ENCODE measurements around the gene FTCD. TPM values are rescaled to one million over a fixed set of nuclear protein-coding genes. Genes with fewer than 3 reads are reported as not detected.

Gene FTCD
- total and polyA plus RNA-seq, 2 donors (not counting 3 experiments of a cell fraction or from before 2014, with no cell fraction given), result 0.06 to 1.2 TPM

- no peak overlapping the region for H3K4me2 ChIP-seq (ENCODE audit: insufficient read depth, low read length)
- no peaks in the 10 kb centered on the region for H4K20me1 ChIP-seq (replicated peaks; ENCODE audit: control insufficient read depth, extremely low read depth, insufficient read depth, low read length)
- no peaks in the 10 kb centered on the region for H3K4me1 ChIP-seq (ENCODE audit: control insufficient read depth, extremely low read depth, insufficient read depth, low read length)
- H3K9ac ChIP-seq (replicated peaks; ENCODE audit: extremely low read depth, insufficient read depth, low read length), result no peak overlapping the region
- no peak overlapping the region for H3K27ac ChIP-seq (ENCODE audit: insufficient read depth, low read depth, low read length)
- intact Hi-C loops (cut with micrococcal nuclease) (no loop called here), dilution Hi-C loops (cut with MboI; ENCODE audit: extremely low pct_ligation_motif_present, low sequenced_read_pairs) (no loop called here)
- no TSS peak for BruUV-seq (replicated peaks)
- no peak overlapping the region for H3K4me3 ChIP-seq (replicated peaks in 1 of 3; ENCODE audit: insufficient read depth in 1 of 3, low read depth in 1 of 3, low read length in 3 of 3)
- DNase-seq (ENCODE audit: low read depth, low spot score) (no peak), FAIRE-seq (no peak)
- H3K27me3 ChIP-seq (ENCODE audit: control insufficient read depth in 2 of 2, insufficient read depth in 2 of 2, low read length in 2 of 2), result no peaks in the 10 kb centered on the region
- H3K79me2 ChIP-seq (ENCODE audit: control insufficient read depth, insufficient read depth, low read length), result no peaks in the 10 kb centered on the region
- ChIA-PET POLR2A (no interaction called here), CTCF (no interaction called here)
- no peaks in the 10 kb centered on the region for H3K9me1 ChIP-seq (replicated peaks; ENCODE audit: control insufficient read depth, extremely low read depth, insufficient read depth, low read length)
- H3K9me3 ChIP-seq (replicated peaks; ENCODE audit: control insufficient read depth, insufficient read depth, low read length), result no peaks in the 10 kb centered on the region
- no peaks in the 10 kb centered on the region for H3K36me3 ChIP-seq (ENCODE audit: control insufficient read depth in 2 of 2, extremely low read depth in 1 of 2, insufficient read depth in 2 of 2, low read length in 2 of 2)
- no peak overlapping the region for H2AFZ ChIP-seq (ENCODE audit: low read depth, low read length)
- no peak for TF ChIP-seq JUN (IDR thresholded peaks at IDR 0.05; ENCODE audit: borderline replicate concordance, insufficient read depth, insufficient read length, low read depth)
- TF ChIP-seq GATA2 (IDR thresholded peaks at IDR 0.05; ENCODE audit: insufficient read depth, insufficient read length, low read depth, low read length), result no peak
- no peak for TF ChIP-seq MYC (IDR thresholded peaks at IDR 0.05; ENCODE audit: low read depth, low read length)
- no peak for TF ChIP-seq POLR2AphosphoS5 (IDR thresholded peaks at IDR 0.05; ENCODE audit: insufficient read depth, low read depth, low read length)
- no peak for TF ChIP-seq FOS (IDR thresholded peaks at IDR 0.05; ENCODE audit: borderline replicate concordance, insufficient read depth, low read length)
- TF ChIP-seq POLR2A (IDR thresholded peaks at IDR 0.05; ENCODE audit: low read depth, low read length), result no peak
Measured at GRCh38 chr21:46115441-46116188, 39.8 kb downstream of the FTCD start.

GRCh38 chr21:46114963-46115362 lies 40.4 kb downstream of the FTCD start:
- Histone ChIP-seq H3K27me3 (ENCODE audit: control insufficient read depth in 2 of 2, insufficient read depth in 2 of 2, low read length in 2 of 2) (no peaks in the 10 kb centered on the region), H3K27ac (ENCODE audit: insufficient read depth, low read depth, low read length) (no peak overlapping the region), H3K36me3 (ENCODE audit: control insufficient read depth in 2 of 2, extremely low read depth in 1 of 2, insufficient read depth in 2 of 2, low read length in 2 of 2) (no peaks in the 10 kb centered on the region), H3K4me1 (ENCODE audit: control insufficient read depth, extremely low read depth, insufficient read depth, low read length) (no peaks in the 10 kb centered on the region), H3K4me2 (ENCODE audit: insufficient read depth, low read length) (no peak overlapping the region), H3K4me3 (replicated peaks in 1 of 3; ENCODE audit: insufficient read depth in 1 of 3, low read depth in 1 of 3, low read length in 3 of 3) (no peak overlapping the region), H4K20me1 (replicated peaks; ENCODE audit: control insufficient read depth, extremely low read depth, insufficient read depth, low read length) (no peaks in the 10 kb centered on the region), H3K9ac (replicated peaks; ENCODE audit: extremely low read depth, insufficient read depth, low read length) (no peak overlapping the region), H3K9me3 (replicated peaks; ENCODE audit: control insufficient read depth, insufficient read depth, low read length) (no peaks in the 10 kb centered on the region), H3K9me1 (replicated peaks; ENCODE audit: control insufficient read depth, extremely low read depth, insufficient read depth, low read length) (no peaks in the 10 kb centered on the region), H2AFZ (ENCODE audit: low read depth, low read length) (no peak overlapping the region), H3K79me2 (ENCODE audit: control insufficient read depth, insufficient read depth, low read length) (no peaks in the 10 kb centered on the region)
- no TSS peak for BruUV-seq (replicated peaks)
- no peak for TF ChIP-seq MYC (IDR thresholded peaks at IDR 0.05; ENCODE audit: low read depth, low read length)
- no peak for TF ChIP-seq POLR2A (IDR thresholded peaks at IDR 0.05; ENCODE audit: low read depth, low read length)
- POLR2A ChIA-PET, result no interaction called here
- CTCF ChIA-PET, result interaction anchor here (1.5 kb wide), 1 partner anchor 28 kb away, joined by 3 read pairs; no protein-coding TSS in a partner anchor
- FAIRE-seq (no peak), DNase-seq (ENCODE audit: low read depth, low spot score) (no peak)
- intact Hi-C loops (cut with micrococcal nuclease) (no loop called here), dilution Hi-C loops (cut with MboI; ENCODE audit: extremely low pct_ligation_motif_present, low sequenced_read_pairs) (no loop called here)

All from endothelial cell of umbilical vein (primary cell).